Upper lobe of left lung (tissue), 6 donors: ENCODE results near the gene SF3A1. TPM values are rescaled to one million over a fixed set of nuclear protein-coding genes. Genes with fewer than 3 reads are reported as not detected.

Experiments
- ATAC-seq, 2 donors: fragments of 200-7000 bp; cut with Tn5 transposase; one replicate each; pipeline ENCODE4 v1.9.1; 2022; ENCODE audit warnings: mild to moderate bottlenecking in 2 of 2, moderate library complexity in 2 of 2; ENCODE audit not compliant: low FRiP score in 2 of 2
- DNase-seq, 2 donors: peaks; one replicate each; pipeline ENCODE4 v3.0.0-alpha.2; 2019 to 2020
- H3K27ac ChIP-seq, 4 donors: fragments of 200-600 bp; sonication (generic); one replicate each; pipeline ENCODE4 v1.5.1; 2016 to 2019
- H3K27me3 ChIP-seq, 4 donors: fragments of 200-600 bp; sonication (generic); one replicate each; pipeline ENCODE4 v1.5.1; 2017 to 2019
- H3K36me3 ChIP-seq, 4 donors: fragments of 200-600 bp; sonication (generic); one replicate each; pipeline ENCODE4 v1.5.1; 2016 to 2019
- H3K4me1 ChIP-seq, 4 donors: fragments of 200-600 bp; sonication (generic); one replicate each; pipeline ENCODE4 v1.5.1; 2018 to 2019
- H3K4me3 ChIP-seq, 4 donors: fragments of 200-600 bp; sonication (generic); one replicate each; pipeline ENCODE4 v1.5.1; 2017 to 2019; ENCODE audit warnings: mild to moderate bottlenecking in 2 of 4, moderate library complexity in 1 of 4
- H3K9me3 ChIP-seq, 4 donors: fragments of 200-600 bp; sonication (generic); one replicate each; pipeline ENCODE4 v1.5.1; 2018 to 2019
- CTCF ChIP-seq, 6 experiments: fragments of 450-650 bp in 4 of 6; fragments of 200-600 bp in 2 of 6; sonication (generic) in 2 of 6; IDR thresholded peaks; one replicate each; pipeline ENCODE4 v1.5.1; 2016 to 2019; ENCODE audit warnings: antibody characterized with exemption in 6 of 6
- EP300 ChIP-seq, 4 donors: sonication (generic); formaldehyde crosslinking; IDR thresholded peaks; one replicate each; pipeline ENCODE4 v1.5.1; 2017; ENCODE audit warnings: antibody characterized with exemption in 4 of 4, control low read depth in 2 of 4
- POLR2A ChIP-seq, 4 donors: fragments of 450-650 bp; IDR thresholded peaks; one replicate each; pipeline ENCODE4 v1.5.1; 2016 to 2017; ENCODE audit warnings: antibody characterized with exemption in 4 of 4, mild to moderate bottlenecking in 2 of 4
- POLR2AphosphoS5 ChIP-seq, 2 donors: sonication (generic); formaldehyde crosslinking; IDR thresholded peaks; one replicate each; pipeline ENCODE4 v1.5.1; 2017; ENCODE audit warnings: antibody characterized with exemption in 2 of 2
- WGBS, 2 donors: methylation state at CpG; one replicate each; pipeline ENCODE4 v1.1.5; 2017 to 2018; 5-methylcytosine and 5-hydroxymethylcytosine counted together
- total RNA-seq, 6 donors: library from RNA; depleted of rRNA in 4 of 6; stranded (reverse); fragments of >200 nt in 4 of 6; gene quantifications; one replicate each; pipeline versions ENCODE4 v1.1.0 to v1.2.1, GENCODE V29; 2016 to 2021
- donor health status: DM: no; HTN: no; CAD: no; lungs with moderate emphysema.
- donor health status: DM: no; HTN: yes; CAD: no; lungs with severe emphysema.

The SF3A1 gene
- total RNA-seq, 6 donors from 2014 or later, result 89.1 to 204 (median 138) TPM

- 67 to 69% methylated on average over 20 to 27 of the region's 31 CpGs for WGBS, 2 donors
- Histone ChIP-seq H3K4me1 (peaks cover 40 to 52% (median 42%) of the 10 kb centered on the region in 4 donors), H3K36me3 (peaks cover 7 to 38% (median 24%) of the 10 kb centered on the region in 4 donors), H3K9me3 (no peaks in the 10 kb centered on the region), H3K27me3 (no peaks in the 10 kb centered on the region), H3K27ac (no peak overlapping the region), H3K4me3 (no peak overlapping the region)
- no peak for TF ChIP-seq POLR2A (IDR thresholded peaks at IDR 0.05)
- peak; percentile 86 to 95 (median 94) for TF ChIP-seq CTCF (IDR thresholded peaks at IDR 0.05)
- ATAC-seq (peak in 1 of 2 donors; percentile 15), DNase-seq (peak; percentile 85 to 95)
Observed at GRCh38 chr22:30286813-30287647, 69.7 kb downstream of the SF3A1 start.

- TF ChIP-seq POLR2A (IDR thresholded peaks at IDR 0.05) (no peak), EP300 (IDR thresholded peaks at IDR 0.05) (no peak), CTCF (IDR thresholded peaks at IDR 0.05) (no peak), POLR2AphosphoS5 (IDR thresholded peaks at IDR 0.05) (no peak)
- ATAC-seq (no peak), DNase-seq (no peak)
- Histone ChIP-seq H3K27ac (no peak overlapping the region), H3K36me3 (peaks cover 7 to 36% (median 22%) of the 10 kb centered on the region in 4 donors), H3K4me3 (no peak overlapping the region), H3K4me1 (peaks cover 33 to 46% (median 35%) of the 10 kb centered on the region in 4 donors), H3K9me3 (no peaks in the 10 kb centered on the region), H3K27me3 (no peaks in the 10 kb centered on the region)
- 82 to 84% methylated on average over 4 to 5 of the region's 5 CpGs for WGBS, 2 donors
Observed at GRCh38 chr22:30286331-30286730, 70.4 kb downstream of the SF3A1 start.

GRCh38 chr22:30285846-30286200 is 70.9 kb downstream of the SF3A1 start:
- no peaks in the 10 kb centered on the region for H3K27me3 ChIP-seq
- 90 to 97% methylated on average over 5 to 8 of the region's 8 CpGs for WGBS, 2 donors
- no peak for ATAC-seq
- H3K4me3 ChIP-seq, result no peak overlapping the region
- TF ChIP-seq POLR2AphosphoS5 (IDR thresholded peaks at IDR 0.05) (no peak), CTCF (IDR thresholded peaks at IDR 0.05) (no peak), EP300 (IDR thresholded peaks at IDR 0.05) (no peak), POLR2A (IDR thresholded peaks at IDR 0.05) (no peak)
- no peaks in the 10 kb centered on the region for H3K9me3 ChIP-seq
- peaks cover 28 to 40% (median 30%) of the 10 kb centered on the region in 4 donors for H3K4me1 ChIP-seq
- H3K27ac ChIP-seq, result no peak overlapping the region
- H3K36me3 ChIP-seq, result peaks cover 7 to 36% (median 22%) of the 10 kb centered on the region in 4 donors
- no peak for DNase-seq

- H3K4me1 ChIP-seq, result peaks cover 23 to 35% (median 24%) of the 10 kb centered on the region in 4 donors
- no peak overlapping the region for H3K27ac ChIP-seq
- peaks cover 7 to 36% (median 22%) of the 10 kb centered on the region in 4 donors for H3K36me3 ChIP-seq
- H3K4me3 ChIP-seq, result no peak overlapping the region
- H3K9me3 ChIP-seq, result no peaks in the 10 kb centered on the region
- 96 to 98% methylated on average over 21 to 26 of the region's 27 CpGs for WGBS, 2 donors
- TF ChIP-seq POLR2A (IDR thresholded peaks at IDR 0.05) (no peak), POLR2AphosphoS5 (IDR thresholded peaks at IDR 0.05) (no peak), EP300 (IDR thresholded peaks at IDR 0.05) (no peak), CTCF (IDR thresholded peaks at IDR 0.05) (no peak)
- H3K27me3 ChIP-seq, result no peaks in the 10 kb centered on the region
- ATAC-seq (no peak), DNase-seq (no peak)
Observed at GRCh38 chr22:30285176-30285845, 71.4 kb downstream of the SF3A1 start.
